WI38 (cell line): ENCODE results near the gene DCDC2C.

Source experiments
- H3K4me3 ChIP-seq: 2 replicates; pipeline ENCODE4 v1.5.1; 2011; ENCODE audit warnings: low read depth, mild to moderate bottlenecking, control low read depth, low read length
- CTCF ChIP-seq: IDR thresholded peaks from 2 replicates; pipeline ENCODE4 v1.5.1; 2012; ENCODE audit warnings: low read depth, mild to moderate bottlenecking, control low read depth, low read length

The DCDC2C gene

GRCh38 chr2:3682811-3683210 lies 20.6 kb upstream of the DCDC2C start:
- H3K4me3 ChIP-seq = no peak overlapping the region
- no peak for TF ChIP-seq CTCF

- no peak overlapping the region for H3K4me3 ChIP-seq
- TF ChIP-seq CTCF = no peak
These were observed 19.5 kb upstream of the DCDC2C start for GRCh38 chr2:3683748-3684454.

DNA sequence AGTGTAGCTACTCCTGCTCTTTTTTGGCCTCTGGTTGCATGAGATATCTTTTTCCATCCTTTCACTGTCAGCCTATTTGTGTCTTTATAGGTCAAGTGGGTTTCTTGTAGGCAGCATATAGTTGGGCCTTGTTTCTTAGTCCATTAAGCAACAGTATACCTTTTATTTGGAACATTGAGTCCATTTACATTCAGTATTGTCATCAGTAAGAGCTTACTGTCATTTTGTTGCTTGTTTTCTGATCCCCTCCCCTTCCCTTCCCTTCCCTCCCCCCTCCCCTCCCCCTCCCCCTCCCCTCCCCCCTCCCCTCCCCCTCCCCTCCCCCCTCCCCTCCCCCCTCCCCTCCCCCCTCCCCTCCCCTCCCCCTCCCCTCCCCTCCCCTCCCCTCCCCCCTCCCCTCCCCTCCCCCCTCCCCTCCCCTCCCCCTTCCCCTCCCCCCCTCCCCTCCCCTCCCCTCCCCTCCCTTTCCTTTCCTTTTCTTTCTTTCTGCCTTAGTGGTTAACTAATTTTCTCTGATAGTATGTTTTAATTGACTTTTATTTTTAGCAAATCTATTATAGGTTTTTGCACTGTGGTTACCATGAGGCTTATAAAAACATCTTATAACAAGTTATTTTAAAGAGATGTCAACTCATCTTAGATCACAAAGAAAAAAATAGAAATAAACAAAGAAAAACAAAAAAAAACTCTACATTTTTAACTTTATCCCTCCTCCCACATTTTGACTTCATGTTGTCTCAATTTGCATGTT lies 13.2 kb upstream of the DCDC2C start:
- no peak overlapping the region for H3K4me3 ChIP-seq
- no peak for TF ChIP-seq CTCF

DNA sequence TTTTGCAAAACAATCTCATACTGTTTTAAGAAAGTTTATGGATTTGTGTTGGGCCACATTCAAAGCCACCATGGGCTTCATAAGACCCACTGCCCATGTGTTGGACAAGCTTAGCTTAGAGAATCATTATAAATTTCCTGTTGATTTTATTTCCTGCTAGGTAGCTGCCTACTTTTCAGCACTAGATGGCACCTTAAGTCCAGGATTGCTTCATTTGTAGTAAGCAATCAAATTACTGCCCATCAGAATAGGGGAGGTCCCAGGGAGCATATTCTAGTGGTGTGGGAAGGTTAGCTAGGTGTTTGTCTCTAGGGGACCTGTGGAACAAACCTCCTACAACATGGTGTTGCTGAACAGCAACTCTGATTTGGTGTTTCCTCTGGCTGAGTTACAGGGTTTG lies 11.0 kb upstream of the DCDC2C start:
- H3K4me3 ChIP-seq = no peak overlapping the region
- peak; percentile 13; the same call in 1 of the 2 replicates for TF ChIP-seq CTCF

DNA sequence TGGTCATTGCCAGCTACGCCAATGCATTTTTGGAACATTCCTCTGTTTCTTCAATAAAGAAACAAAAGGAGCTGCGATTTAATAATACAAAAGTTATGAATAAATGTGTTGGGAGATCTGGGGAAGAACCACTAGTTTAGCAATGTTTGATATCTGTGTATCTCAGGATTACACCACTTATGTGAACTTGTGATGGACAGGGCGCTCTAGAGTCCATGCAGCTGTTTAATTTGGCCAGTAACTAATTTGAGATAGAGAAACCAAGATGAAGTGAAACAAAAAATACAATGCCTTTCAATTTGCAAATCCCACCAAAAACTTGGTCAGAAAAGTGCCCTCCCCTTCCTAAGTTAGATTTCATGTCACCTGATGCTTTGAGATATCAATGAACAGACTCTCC lies 6.8 kb upstream of the DCDC2C start:
- no peak for TF ChIP-seq CTCF
- H3K4me3 ChIP-seq = no peak overlapping the region

DNA sequence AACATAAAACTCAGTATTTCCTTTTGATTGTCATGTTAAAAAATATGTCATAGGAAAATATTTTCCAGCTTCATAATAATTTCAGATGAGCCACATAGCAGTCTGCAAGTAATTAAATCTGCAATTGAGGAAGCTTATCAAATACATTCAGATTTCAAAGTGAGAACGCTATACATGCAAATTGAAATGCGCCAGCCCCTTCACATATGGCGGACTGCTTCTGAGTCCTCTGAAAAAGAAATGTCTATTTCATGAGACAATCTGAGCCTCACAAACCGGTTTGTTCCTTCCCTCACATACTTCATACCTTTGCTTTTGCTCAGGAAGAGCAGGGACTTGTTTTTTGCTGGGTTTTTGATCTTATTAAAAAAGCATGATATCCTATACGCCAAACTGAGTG lies 2.3 kb upstream of the DCDC2C start:
- no peak overlapping the region for H3K4me3 ChIP-seq
- no peak for TF ChIP-seq CTCF

DNA sequence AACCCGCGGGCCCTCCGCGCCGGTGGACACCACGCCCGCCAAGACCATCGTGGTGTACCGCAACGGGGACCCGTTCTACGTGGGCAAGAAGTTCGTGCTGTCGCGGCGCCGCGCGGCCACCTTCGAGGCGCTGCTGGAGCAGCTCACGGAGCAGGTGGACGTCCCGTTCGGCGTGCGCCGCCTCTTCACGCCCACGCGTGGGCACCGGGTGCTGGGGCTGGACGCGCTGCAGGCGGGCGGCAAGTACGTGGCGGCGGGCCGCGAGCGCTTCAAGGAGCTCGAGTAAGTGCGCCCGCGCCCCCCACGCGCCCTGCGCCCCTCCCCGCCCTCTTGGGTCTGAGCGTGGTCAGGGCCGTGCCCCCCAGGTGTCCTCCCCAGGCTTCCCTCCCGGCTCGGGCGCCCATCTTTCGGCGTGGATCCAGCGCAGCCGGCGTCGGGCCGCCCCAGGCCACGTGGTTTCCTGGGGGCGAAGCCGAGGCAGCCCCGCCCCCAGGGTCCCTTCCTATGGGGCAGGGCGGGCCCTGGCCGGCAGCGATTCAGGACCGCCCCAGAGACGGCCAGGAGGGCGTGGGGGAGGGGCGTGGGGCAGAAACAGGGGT lies 481 bp downstream of the DCDC2C start:
- no peak overlapping the region for H3K4me3 ChIP-seq
- no peak for TF ChIP-seq CTCF
